AG04450 (cell line): ENCODE results near the gene POC1A. TPM values are rescaled to one million over a fixed set of nuclear protein-coding genes. Genes with fewer than 3 reads are reported as not detected.
A peak's percentile ranks its signal among the peaks of the same experiment; 100 is the strongest.

ENCODE experiments used
- CTCF ChIA-PET: fragments of 300-600, 350-600 bp; formaldehyde crosslinking; extraction: SDS; loops from one replicate; lab custom pipeline; 2022; ENCODE audit warnings: antibody characterized with exemption, inconsistent platforms; lab: Charles Lee
- POLR2A ChIA-PET: fragments of 350-600 bp; formaldehyde crosslinking; extraction: SDS; loops from one replicate; lab custom pipeline; 2021; ENCODE audit warnings: antibody characterized with exemption, inconsistent platforms; lab: Yijun Ruan, JAX
- DNase-seq: peaks from one replicate; pipeline ENCODE4 v3.0.0-alpha.2; 2011; ENCODE audit warnings: low read depth, low spot score
- H3K27ac ChIP-seq: one replicate; pipeline ENCODE4 v1.5.1; 2012; ENCODE audit warnings: low read depth, low read length, control low read depth
- H3K27me3 ChIP-seq: one replicate; pipeline ENCODE4 v1.6.0; 2012; ENCODE audit warnings: low read length; ENCODE audit not compliant: control insufficient read depth, insufficient read depth
- H3K4me3 ChIP-seq: 2 replicates; pipeline ENCODE4 v1.5.1; 2011; ENCODE audit warnings: mild to moderate bottlenecking, low read depth, low read length, control low read depth
- H3K9me3 ChIP-seq: 2 replicates; pipeline ENCODE4 v1.5.1; 2012; ENCODE audit warnings: low read length; ENCODE audit not compliant: control insufficient read depth, insufficient read depth
- polyA plus RNA-seq: library from polyadenylated mRNA; depleted of rRNA; stranded (reverse); fragments of >200 nt; gene quantifications from 2 replicates; pipeline ENCODE4 v1.2.3, GENCODE V29; 2011
- TF ChIP-seq, protein P1 (sequence below): IDR thresholded peaks from 2 replicates; pipeline ENCODE4 v1.5.1; 2011; ENCODE audit warnings: low read depth, low read length, control low read depth, inconsistent platforms

The POC1A gene
- polyA plus RNA-seq, 1 experiment, result 4.1 TPM

- Histone ChIP-seq H3K27me3 (no peaks in the 10 kb centered on the region), H3K9me3 (no peaks in the 10 kb centered on the region), H3K27ac (no peak overlapping the region), H3K4me3 (no peak overlapping the region)
- ChIA-PET CTCF (interaction anchor here (1.0 kb wide), 1 partner anchor 64 kb away, joined by 3 read pairs; no protein-coding TSS in a partner anchor), POLR2A (interaction anchor here (0.7 to 1.7 kb wide), 4 partner anchors 10 to 71 kb away, joined by 3 to 6 read pairs (median 3); partner anchors contain the start of genes DUSP7 and RPL29)
- TF ChIP-seq, protein P1, sequence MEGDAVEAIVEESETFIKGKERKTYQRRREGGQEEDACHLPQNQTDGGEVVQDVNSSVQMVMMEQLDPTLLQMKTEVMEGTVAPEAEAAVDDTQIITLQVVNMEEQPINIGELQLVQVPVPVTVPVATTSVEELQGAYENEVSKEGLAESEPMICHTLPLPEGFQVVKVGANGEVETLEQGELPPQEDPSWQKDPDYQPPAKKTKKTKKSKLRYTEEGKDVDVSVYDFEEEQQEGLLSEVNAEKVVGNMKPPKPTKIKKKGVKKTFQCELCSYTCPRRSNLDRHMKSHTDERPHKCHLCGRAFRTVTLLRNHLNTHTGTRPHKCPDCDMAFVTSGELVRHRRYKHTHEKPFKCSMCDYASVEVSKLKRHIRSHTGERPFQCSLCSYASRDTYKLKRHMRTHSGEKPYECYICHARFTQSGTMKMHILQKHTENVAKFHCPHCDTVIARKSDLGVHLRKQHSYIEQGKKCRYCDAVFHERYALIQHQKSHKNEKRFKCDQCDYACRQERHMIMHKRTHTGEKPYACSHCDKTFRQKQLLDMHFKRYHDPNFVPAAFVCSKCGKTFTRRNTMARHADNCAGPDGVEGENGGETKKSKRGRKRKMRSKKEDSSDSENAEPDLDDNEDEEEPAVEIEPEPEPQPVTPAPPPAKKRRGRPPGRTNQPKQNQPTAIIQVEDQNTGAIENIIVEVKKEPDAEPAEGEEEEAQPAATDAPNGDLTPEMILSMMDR, result no peak
- no peak for DNase-seq
These were observed 87.2 kb downstream of the POC1A start for GRCh38 chr3:52067046-52067445.

DNA sequence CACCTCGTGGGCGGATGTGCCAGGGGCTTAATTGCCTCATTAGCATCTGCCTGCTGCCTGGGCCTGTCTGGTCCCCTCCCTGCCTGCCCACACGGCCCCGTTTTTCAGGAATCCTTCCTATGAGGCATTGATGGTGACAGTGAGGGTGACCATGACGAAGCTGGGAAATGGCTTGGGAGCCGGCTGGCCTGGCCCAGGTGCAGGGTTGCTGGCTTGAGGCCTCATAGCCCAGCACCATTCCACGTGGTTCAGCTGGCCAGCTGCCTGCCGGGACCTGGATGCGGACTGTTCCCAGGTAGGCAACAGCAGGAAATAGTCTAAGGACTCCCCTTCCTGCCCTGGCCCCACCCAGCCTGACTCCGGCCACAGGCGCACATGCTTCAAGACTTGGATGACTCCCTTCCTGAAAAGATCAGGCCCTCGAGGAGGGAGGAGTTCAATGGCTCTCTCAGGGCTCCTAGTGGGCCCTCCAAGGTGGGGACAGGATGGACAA, 88.9 kb downstream of the POC1A start:
- no peaks in the 10 kb centered on the region for H3K27me3 ChIP-seq
- H3K9me3 ChIP-seq, result 0 out of 2 replicates have a peak, but pooled peaks cover 3% of the 10 kb centered on the region
- no peak for DNase-seq
- CTCF ChIA-PET, result no interaction called here
- POLR2A ChIA-PET, result interaction anchor here (1.7 kb wide), 1 partner anchor 9 kb away, joined by 6 read pairs; the partner anchor contains the start of gene DUSP7
- H3K4me3 ChIP-seq, result no peak overlapping the region
- no peak overlapping the region for H3K27ac ChIP-seq
- TF ChIP-seq, protein P1, result no peak

GRCh38 chr3:52064561-52064960, 89.7 kb downstream of the POC1A start:
- POLR2A ChIA-PET, result no interaction called here
- CTCF ChIA-PET, result no interaction called here
- Histone ChIP-seq H3K27me3 (no peaks in the 10 kb centered on the region), H3K27ac (no peak overlapping the region), H3K9me3 (0 out of 2 replicates have a peak, but pooled peaks cover 3% of the 10 kb centered on the region), H3K4me3 (no peak overlapping the region)
- TF ChIP-seq, protein P1, result no peak
- DNase-seq, result no peak

DNA sequence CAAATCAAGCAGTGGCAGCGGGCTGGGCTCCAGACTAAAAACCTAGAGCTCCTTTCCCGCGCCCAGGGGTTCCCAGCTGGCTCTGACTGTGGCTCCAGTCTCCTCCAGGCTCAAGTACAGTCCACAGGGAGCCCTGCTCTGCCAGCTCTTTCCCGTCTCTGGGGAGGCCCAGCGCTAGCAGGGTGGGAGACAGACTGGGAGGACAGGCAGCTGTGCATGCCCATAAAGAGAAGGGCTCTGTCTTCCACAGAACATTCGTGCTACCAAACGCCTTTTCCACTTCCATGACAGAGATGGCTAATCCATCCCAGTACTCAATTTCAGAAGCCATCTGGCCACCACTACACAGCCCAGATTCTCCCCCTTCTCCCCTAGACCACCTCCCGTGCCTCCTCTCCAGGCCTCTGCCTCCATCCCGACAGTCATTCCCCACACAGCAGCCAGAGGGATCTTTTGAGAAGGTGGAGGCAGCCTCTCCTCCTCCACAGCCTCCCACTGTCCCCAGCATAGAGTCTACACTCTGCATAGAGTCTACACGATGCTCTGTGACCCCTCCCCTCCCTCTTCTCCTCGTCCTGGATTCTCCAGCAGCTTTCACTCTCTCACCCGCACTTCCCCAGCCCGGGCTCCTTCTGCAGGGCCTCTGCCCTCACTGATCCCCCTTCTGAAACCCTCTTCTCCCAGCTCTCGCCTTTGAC, 91.0 kb downstream of the POC1A start:
- TF ChIP-seq, protein P1, result no peak
- ChIA-PET POLR2A (no interaction called here), CTCF (interaction anchor here (1.4 kb wide), 1 partner anchor 91 kb away, joined by 3 read pairs; the partner anchor contains the start of gene POC1A)
- no peak for DNase-seq
- H3K27ac ChIP-seq, result peak overlapping the region; percentile 39
- no peak overlapping the region for H3K4me3 ChIP-seq
- no peaks in the 10 kb centered on the region for H3K27me3 ChIP-seq
- H3K9me3 ChIP-seq, result 0 out of 2 replicates have a peak, but pooled peaks cover 3% of the 10 kb centered on the region

DNA sequence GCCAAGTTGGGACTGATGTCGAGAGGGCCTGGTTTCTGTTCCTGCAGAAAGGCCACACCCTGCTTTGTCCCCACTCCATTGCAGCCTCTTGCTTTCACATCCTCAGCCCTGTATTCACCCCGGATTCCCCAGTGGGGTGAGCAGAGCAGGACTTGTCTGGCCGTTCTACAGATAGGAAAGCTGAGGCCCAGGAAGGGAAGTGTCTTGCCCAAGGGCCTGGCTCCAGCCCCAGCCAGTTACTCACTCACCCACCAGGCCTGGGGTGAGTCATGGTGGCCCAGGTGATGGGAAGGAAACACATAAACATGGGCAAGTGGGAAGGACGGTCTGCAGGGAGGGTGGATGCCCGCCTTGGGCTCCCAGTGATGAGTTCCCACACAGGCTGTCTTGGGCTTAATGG, 91.7 kb downstream of the POC1A start:
- Histone ChIP-seq H3K9me3 (0 out of 2 replicates have a peak, but pooled peaks cover 3% of the 10 kb centered on the region), H3K27me3 (no peaks in the 10 kb centered on the region), H3K4me3 (no peak overlapping the region), H3K27ac (peak overlapping the region; percentile 39)
- ChIA-PET CTCF (interaction anchor here (1.4 kb wide), 1 partner anchor 92 kb away, joined by 3 read pairs; the partner anchor contains the start of gene POC1A), POLR2A (no interaction called here)
- TF ChIP-seq, protein P1, result no peak
- peak; percentile 58 for DNase-seq
